ENCODE results near the gene NET1.

GRCh38 chr10:5390607-5391205 lies 21.7 kb upstream of the NET1 start:
- TF ChIP-seq TEAD4 (IDR thresholded peaks at IDR 0.05): no peak
- TF ChIP-seq CREB1 (IDR thresholded peaks at IDR 0.05; ENCODE audit: low read depth): no peak
- no peak for TF ChIP-seq MAX (IDR thresholded peaks at IDR 0.05)
- no peak for TF ChIP-seq REST (IDR thresholded peaks at IDR 0.05; ENCODE audit: low read depth)
